Gastrocnemius medialis (tissue), 4 donors: Measurements from ENCODE around the gene LCLAT1. TPM values are rescaled to one million over a fixed set of nuclear protein-coding genes. Genes with fewer than 3 reads are reported as not detected.

Experiments used
- ATAC-seq, 2 donors: fragments of 150-250 bp; one replicate each; pipeline ENCODE4 v1.9.1; 2016
- DNase-seq, 2 donors: peaks; one replicate each; pipeline ENCODE4 v3.0.0-alpha.2; 2019
- H3K27ac ChIP-seq, 4 donors: fragments of 200-600 bp; sonication (generic); 1 replicate in 1 of 4; 2 replicates in 3 of 4; pipeline ENCODE4 v1.5.1; 2016 to 2018; ENCODE audit warnings: mild to moderate bottlenecking in 2 of 4, moderate library complexity in 1 of 4
- H3K27me3 ChIP-seq, 3 donors: fragments of 200-600 bp; sonication (generic) in 2 of 3; 1 replicate in 1 of 3; 2 replicates in 2 of 3; pipeline versions ENCODE4 v1.5.1 to v1.6.0; 2016 to 2019; ENCODE audit warnings: mild to moderate bottlenecking in 1 of 3, moderate library complexity in 1 of 3
- H3K36me3 ChIP-seq, 2 donors: fragments of 200-600 bp; sonication (generic) in 1 of 2; one replicate each; pipeline ENCODE4 v1.5.1; 2017 to 2018
- H3K4me1 ChIP-seq, 2 donors: fragments of 200-600 bp; sonication (generic) in 1 of 2; one replicate each; pipeline ENCODE4 v1.5.1; 2016 to 2017; ENCODE audit warnings: mild to moderate bottlenecking in 2 of 2
- H3K4me3 ChIP-seq, 4 donors: fragments of 200-600 bp; sonication (generic) in 3 of 4; 1 replicate in 1 of 4; 2 replicates in 3 of 4; pipeline ENCODE4 v1.5.1; 2016 to 2019; ENCODE audit warnings: mild to moderate bottlenecking in 2 of 4
- H3K9me3 ChIP-seq, 3 donors: fragments of 200-600 bp; sonication (generic) in 2 of 3; 1 replicate in 1 of 3; 2 replicates in 2 of 3; pipeline ENCODE4 v1.5.1; 2016 to 2019
- POLR2A ChIP-seq, 2 donors: fragments of 450-650 bp; IDR thresholded peaks; one replicate each; pipeline ENCODE4 v1.6.1; 2017; ENCODE audit warnings: antibody characterized with exemption in 2 of 2, mild to moderate bottlenecking in 2 of 2, moderate library complexity in 2 of 2
- in situ Hi-C, 4 donors: fragments of 200-750 bp; cut with MboI; loops; one replicate each; pipeline versions ENCODE4 v1.15.0 to v1.8.0; 2017; ENCODE audit warnings: low sequenced_read_pairs in 4 of 4
- intact Hi-C: fragments of 100-400 bp; cut with DNase I; formaldehyde crosslinking; loops from one replicate; pipeline ENCODE4 v1.15.1; 2023; ENCODE audit warnings: low total_unique reads
- total RNA-seq, 4 donors: library from RNA; depleted of rRNA; stranded (reverse); fragments of >200 nt; gene quantifications; one replicate each; pipeline versions ENCODE4 v1.1.0 to v1.2.3, GENCODE V29; 2016
- TF ChIP-seq, protein P1 (sequence below), 5 experiments: fragments of 450-650 bp in 3 of 5; fragments of 200-600 bp in 2 of 5; sonication (generic) in 2 of 5; IDR thresholded peaks in 4 of 5; conservative IDR thresholded peaks in 1 of 5; 1 replicate in 4 of 5; 2 replicates in 1 of 5; pipeline ENCODE4 v1.5.1; 2016 to 2019; ENCODE audit warnings: antibody characterized with exemption in 5 of 5, mild to moderate bottlenecking in 3 of 5, moderate library complexity in 3 of 5

The LCLAT1 gene
- total RNA-seq, 4 donors from 2014 or later = 4.3 to 14.5 (median 11.3) TPM

DNA sequence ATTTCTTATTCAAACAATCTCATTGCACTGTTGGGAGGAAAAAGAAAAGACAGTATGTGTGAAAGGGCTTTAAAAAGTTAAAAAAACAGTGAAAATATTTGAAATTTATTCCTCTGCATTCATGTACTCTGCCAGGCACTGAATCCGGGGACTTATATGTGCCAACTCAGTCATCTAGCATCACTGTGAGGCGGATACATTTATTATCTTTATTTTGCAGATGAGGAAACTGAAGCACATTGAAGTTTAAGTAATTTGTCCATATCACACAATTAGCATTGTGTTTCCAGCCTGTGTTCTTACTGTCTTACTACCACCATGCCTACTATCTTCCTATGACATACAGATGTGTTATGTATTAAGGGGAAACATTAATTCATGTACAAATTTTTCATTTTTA, 1.8 kb downstream of the LCLAT1 start:
- H3K36me3 ChIP-seq = no peaks in the 10 kb centered on the region
- in situ Hi-C loops (no loop called here), intact Hi-C loops (loop anchor here (5.0 to 10.0 kb wide), 3 partner anchors 63 to 256 kb away; no protein-coding TSS in a partner anchor)
- H3K4me3 ChIP-seq = no peak overlapping the region
- no peak overlapping the region for H3K27ac ChIP-seq
- no peak for ATAC-seq
- no peak for DNase-seq
- no peaks in the 10 kb centered on the region for H3K27me3 ChIP-seq
- TF ChIP-seq, protein P1, sequence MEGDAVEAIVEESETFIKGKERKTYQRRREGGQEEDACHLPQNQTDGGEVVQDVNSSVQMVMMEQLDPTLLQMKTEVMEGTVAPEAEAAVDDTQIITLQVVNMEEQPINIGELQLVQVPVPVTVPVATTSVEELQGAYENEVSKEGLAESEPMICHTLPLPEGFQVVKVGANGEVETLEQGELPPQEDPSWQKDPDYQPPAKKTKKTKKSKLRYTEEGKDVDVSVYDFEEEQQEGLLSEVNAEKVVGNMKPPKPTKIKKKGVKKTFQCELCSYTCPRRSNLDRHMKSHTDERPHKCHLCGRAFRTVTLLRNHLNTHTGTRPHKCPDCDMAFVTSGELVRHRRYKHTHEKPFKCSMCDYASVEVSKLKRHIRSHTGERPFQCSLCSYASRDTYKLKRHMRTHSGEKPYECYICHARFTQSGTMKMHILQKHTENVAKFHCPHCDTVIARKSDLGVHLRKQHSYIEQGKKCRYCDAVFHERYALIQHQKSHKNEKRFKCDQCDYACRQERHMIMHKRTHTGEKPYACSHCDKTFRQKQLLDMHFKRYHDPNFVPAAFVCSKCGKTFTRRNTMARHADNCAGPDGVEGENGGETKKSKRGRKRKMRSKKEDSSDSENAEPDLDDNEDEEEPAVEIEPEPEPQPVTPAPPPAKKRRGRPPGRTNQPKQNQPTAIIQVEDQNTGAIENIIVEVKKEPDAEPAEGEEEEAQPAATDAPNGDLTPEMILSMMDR (IDR thresholded peaks at IDR 0.05 in 4 of 5, conservative IDR thresholded peaks at IDR 0.05 in 1 of 5) = no peak
- TF ChIP-seq POLR2A (IDR thresholded peaks at IDR 0.05) = no peak
- no peaks in the 10 kb centered on the region for H3K9me3 ChIP-seq
- peaks cover 17 to 26% of the 10 kb centered on the region in 2 donors for H3K4me1 ChIP-seq

DNA sequence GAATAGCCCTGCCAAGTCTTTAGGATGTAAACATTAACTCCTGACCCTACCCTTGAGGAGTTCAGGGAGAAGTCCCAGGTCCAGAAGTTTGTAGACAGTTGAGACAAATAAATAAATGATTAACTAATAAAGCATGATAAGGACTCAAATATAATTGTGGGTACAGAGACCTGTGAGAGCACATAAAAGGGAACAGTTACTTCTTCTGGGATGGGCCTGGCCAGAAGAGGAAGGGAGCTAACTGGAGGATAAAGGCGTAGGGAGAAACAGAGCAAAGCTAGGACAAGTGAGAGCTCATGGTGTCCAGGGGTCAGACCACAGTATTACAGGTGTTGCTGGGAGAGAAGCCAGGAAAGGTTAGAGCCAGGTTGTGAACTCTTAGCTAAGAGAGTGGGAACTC, 3.0 kb downstream of the LCLAT1 start:
- intact Hi-C loops = no loop called here
- ATAC-seq = no peak
- in situ Hi-C loops = loop anchor here in 1 of 4 donors (25.0 kb wide), 1 partner anchor 213 kb away; the partner anchor contains the start of gene LBH

DNA sequence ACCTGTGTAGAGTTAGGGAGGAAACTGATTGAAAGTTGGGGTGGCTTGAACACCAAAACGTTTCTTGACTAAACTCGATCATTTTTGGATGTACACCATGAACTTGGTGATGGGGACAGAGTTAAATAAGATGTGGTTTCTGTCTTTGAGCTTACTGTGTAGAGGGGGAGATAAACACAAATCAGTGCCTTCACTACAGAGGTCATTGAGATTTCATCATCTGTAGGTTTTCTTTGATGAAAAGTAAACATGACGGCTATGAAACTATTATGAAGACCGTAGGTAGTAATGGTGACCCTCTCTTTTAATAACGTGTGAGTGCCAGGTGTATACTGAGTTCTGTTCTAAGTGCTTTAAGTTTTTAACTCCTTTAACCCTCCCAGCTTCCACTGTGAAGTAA, 6.5 kb downstream of the LCLAT1 start:
- intact Hi-C loops = no loop called here
- Histone ChIP-seq H3K4me3 (no peak overlapping the region), H3K9me3 (no peaks in the 10 kb centered on the region), H3K27me3 (no peaks in the 10 kb centered on the region), H3K36me3 (no peaks in the 10 kb centered on the region), H3K4me1 (peaks cover 4 to 16% of the 10 kb centered on the region in 2 donors), H3K27ac (no peak overlapping the region)
- in situ Hi-C loops = loop anchor here in 1 of 4 donors (25.0 kb wide), 1 partner anchor 216 kb away; the partner anchor contains the start of gene LBH
- no peak for DNase-seq
- TF ChIP-seq POLR2A (IDR thresholded peaks at IDR 0.05) = no peak
- TF ChIP-seq, protein P1 (IDR thresholded peaks at IDR 0.05 in 4 of 5, conservative IDR thresholded peaks at IDR 0.05 in 1 of 5) = no peak
- no peak for ATAC-seq

More for the DNA sequence above, 3.0 kb downstream of the LCLAT1 start:
- TF ChIP-seq, protein P1 (IDR thresholded peaks at IDR 0.05 in 4 of 5, conservative IDR thresholded peaks at IDR 0.05 in 1 of 5) = no peak
- TF ChIP-seq POLR2A (IDR thresholded peaks at IDR 0.05) = no peak
- Histone ChIP-seq H3K36me3 (no peaks in the 10 kb centered on the region), H3K27me3 (no peaks in the 10 kb centered on the region), H3K4me1 (peaks cover 17 to 29% of the 10 kb centered on the region in 2 donors), H3K9me3 (no peaks in the 10 kb centered on the region), H3K27ac (no peak overlapping the region), H3K4me3 (no peak overlapping the region)
- DNase-seq = no peak

DNA sequence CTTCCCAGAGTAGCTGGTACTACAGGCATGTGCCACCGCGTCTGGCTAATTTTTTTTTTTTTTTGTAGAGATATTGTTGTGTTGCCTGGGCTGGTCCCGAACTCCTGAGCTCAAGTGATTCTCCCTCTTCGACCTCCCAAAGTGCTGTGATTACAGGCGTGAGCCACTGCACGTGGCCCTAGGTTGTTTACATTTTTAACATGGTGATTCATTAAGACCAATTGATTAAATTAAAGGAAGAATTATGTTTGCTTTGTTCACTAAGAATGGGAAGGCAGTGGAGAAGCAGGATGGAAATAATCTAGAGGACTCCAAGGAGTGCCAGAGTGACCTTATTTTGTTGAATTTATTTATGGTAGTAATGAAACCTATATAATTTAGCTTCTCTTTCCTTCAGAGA, 7.5 kb downstream of the LCLAT1 start:
- Histone ChIP-seq H3K4me1 (peaks cover 0 to 16% of the 10 kb centered on the region in 2 donors), H3K9me3 (no peaks in the 10 kb centered on the region), H3K4me3 (no peak overlapping the region), H3K27ac (no peak overlapping the region), H3K36me3 (no peaks in the 10 kb centered on the region), H3K27me3 (no peaks in the 10 kb centered on the region)
- no peak for DNase-seq
- no peak for ATAC-seq
- intact Hi-C loops (no loop called here), in situ Hi-C loops (loop anchor here in 1 of 4 donors (25.0 kb wide), 1 partner anchor 217 kb away; the partner anchor contains the start of gene LBH)
- no peak for TF ChIP-seq POLR2A (IDR thresholded peaks at IDR 0.05)
- TF ChIP-seq, protein P1 (IDR thresholded peaks at IDR 0.05 in 4 of 5, conservative IDR thresholded peaks at IDR 0.05 in 1 of 5) = no peak
